H1 (cell line): Measurements from ENCODE around the gene COX7B2. TPM values are rescaled to one million over a fixed set of nuclear protein-coding genes. Genes with fewer than 3 reads are reported as not detected.

ENCODE experiments used
- ASH2L ChIP-seq: fragments of 200-600, 300-600 bp; sonication (generic); IDR thresholded peaks from one replicate; pipeline ENCODE4 v1.7.1; 2017; ENCODE audit warnings: low read length
- BRCA1 ChIP-seq: IDR thresholded peaks from 2 replicates; pipeline ENCODE4 v1.6.1; 2012; ENCODE audit warnings: low read depth, low read length, improper control_type of control experiment
- CHD2 ChIP-seq: IDR thresholded peaks from 2 replicates; pipeline ENCODE4 v1.6.1; 2012; ENCODE audit warnings: low read length, improper control_type of control experiment
- CHD7 ChIP-seq: fragments of 300-600 bp; sonication (generic); IDR thresholded peaks from 2 replicates; pipeline ENCODE4 v1.7.1; 2012; ENCODE audit warnings: low read length, moderate library complexity, mild to moderate bottlenecking, inconsistent platforms; ENCODE audit not compliant: insufficient replicate concordance
- CREB1 ChIP-seq: IDR thresholded peaks from 2 replicates; pipeline ENCODE4 v1.6.1; 2012; ENCODE audit warnings: inconsistent platforms
- EZH2 ChIP-seq: fragments of 200-600 bp; sonication (generic); IDR thresholded peaks from 2 replicates; pipeline ENCODE4 v1.7.1; 2012; ENCODE audit warnings: low read depth, mild to moderate bottlenecking, moderate library complexity, low read length, inconsistent platforms; ENCODE audit not compliant: severe bottlenecking
- GTF2F1 ChIP-seq: IDR thresholded peaks from 2 replicates; pipeline ENCODE4 v1.6.1; 2012; ENCODE audit warnings: low read depth, low read length, improper control_type of control experiment, borderline replicate concordance
- MAFK ChIP-seq: IDR thresholded peaks from 2 replicates; pipeline ENCODE4 v1.6.1; 2012; ENCODE audit warnings: low read depth, mild to moderate bottlenecking, improper control_type of control experiment, low read length
- SP4 ChIP-seq: IDR thresholded peaks from 2 replicates; pipeline ENCODE4 v1.6.1; 2012; ENCODE audit warnings: low read length, inconsistent platforms
- SUZ12 ChIP-seq: fragments of 200-600 bp; sonication (generic); IDR thresholded peaks from 2 replicates; pipeline ENCODE4 v1.6.1; 2012; ENCODE audit warnings: mild to moderate bottlenecking, inconsistent platforms, low read length, moderate library complexity, mixed read lengths
- USF2 ChIP-seq: IDR thresholded peaks from 2 replicates; pipeline ENCODE4 v1.6.1; 2011; ENCODE audit warnings: low read length, improper control_type of control experiment
- ZNF274 ChIP-seq: IDR thresholded peaks from 2 replicates; pipeline ENCODE4 v1.7.0; 2012; ENCODE audit warnings: low read length, borderline replicate concordance; ENCODE audit errors: extremely low read depth
- polyA plus RNA-seq, 7 experiments: library from polyadenylated mRNA; depleted of rRNA in 3 of 7; stranded (reverse) in 5 of 7; unstranded in 2 of 7; fragments of >200 nt in 5 of 7; fragments of 200-250 nt in 2 of 7; gene quantifications; 1 replicate in 5 of 7; 2 replicates in 1 of 7; 4 replicates in 1 of 7; pipeline versions ENCODE4 v1.2.1 to v1.2.3, GENCODE V29; 2011 to 2013; ENCODE audit warnings: missing spikeins in 2 of 7, mixed read lengths in 2 of 7
- total RNA-seq: library from RNA; stranded (reverse); fragmentation: NEBNext Ultra II Directional; extraction: Animal tissue kit (Norgen Biotek cat#: 25700); gene quantifications from 2 replicates; pipeline ENCODE4 v1.2.1, GENCODE V29; 2021

Gene COX7B2
- total and polyA plus RNA-seq, 2 of the 8 experiments (the other 6 are each of a cell fraction or from before 2014, with no cell fraction given): not detected

DNA sequence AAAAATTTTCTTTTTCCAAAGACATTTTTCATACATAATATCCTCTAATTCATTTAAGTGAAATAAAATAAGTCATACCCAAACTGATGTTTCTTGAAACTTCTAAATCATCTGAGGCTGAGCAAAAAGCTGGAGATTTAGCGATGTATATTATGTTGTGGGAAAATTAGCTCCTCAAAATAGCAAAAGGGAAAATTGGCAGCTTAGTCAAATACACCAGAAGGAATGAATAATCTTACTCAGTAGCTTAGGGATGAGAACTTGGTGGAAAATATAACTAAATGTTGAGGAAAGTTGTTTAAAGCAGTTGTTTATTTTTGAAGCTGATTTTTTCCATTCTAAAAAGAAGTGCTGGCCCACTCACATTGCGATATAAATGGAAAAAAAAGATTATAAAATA lies 43.4 kb upstream of the COX7B2 start (continued):
- TF ChIP-seq CHD7: no peak
- TF ChIP-seq USF2: no peak
- no peak for TF ChIP-seq SUZ12
- no peak for TF ChIP-seq CREB1
- no peak for TF ChIP-seq EZH2
- no peak for TF ChIP-seq CHD2
- TF ChIP-seq ZNF274: no peak
- TF ChIP-seq MAFK: no peak
- TF ChIP-seq SP4: no peak
- no peak for TF ChIP-seq ASH2L
- TF ChIP-seq GTF2F1: no peak
- no peak for TF ChIP-seq BRCA1
